Tibial nerve (tissue), 4 donors: ENCODE results near the gene SERPIND1. TPM values are rescaled to one million over a fixed set of nuclear protein-coding genes. Genes with fewer than 3 reads are reported as not detected.

Source experiments
- DNase-seq, 2 donors: peaks; one replicate each; pipeline ENCODE4 v3.0.0-alpha.2; 2019; ENCODE audit warnings: low spot score in 2 of 2
- H3K27ac ChIP-seq, 4 donors: fragments of 200-600 bp; sonication (generic) in 3 of 4; one replicate each; pipeline ENCODE4 v1.5.1; 2017 to 2019; ENCODE audit warnings: mild to moderate bottlenecking in 1 of 4
- H3K27me3 ChIP-seq, 2 donors: fragments of 200-600 bp; sonication (generic) in 1 of 2; one replicate each; pipeline versions ENCODE4 v1.5.1 to v1.6.0; 2017 to 2019
- H3K36me3 ChIP-seq, 3 donors: fragments of 200-600 bp; sonication (generic); one replicate each; pipeline ENCODE4 v1.5.1; 2018 to 2019
- H3K4me1 ChIP-seq, 4 donors: fragments of 200-600 bp; sonication (generic) in 3 of 4; one replicate each; pipeline ENCODE4 v1.5.1; 2017 to 2019
- H3K4me3 ChIP-seq, 4 donors: fragments of 200-600 bp; sonication (generic) in 3 of 4; one replicate each; pipeline ENCODE4 v1.5.1; 2017 to 2019; ENCODE audit warnings: mild to moderate bottlenecking in 1 of 4, moderate library complexity in 1 of 4
- H3K9me3 ChIP-seq, 4 donors: fragments of 200-600 bp; sonication (generic) in 3 of 4; one replicate each; pipeline ENCODE4 v1.5.1; 2017 to 2019
- EP300 ChIP-seq, 2 donors: sonication (generic); formaldehyde crosslinking; IDR thresholded peaks; one replicate each; pipeline ENCODE4 v1.6.1; 2017; ENCODE audit warnings: antibody characterized with exemption in 2 of 2, mild to moderate bottlenecking in 1 of 2
- POLR2A ChIP-seq, 2 donors: fragments of 450-650 bp; IDR thresholded peaks; one replicate each; pipeline ENCODE4 v1.6.1; 2017; ENCODE audit warnings: antibody characterized with exemption in 2 of 2, mild to moderate bottlenecking in 2 of 2, moderate library complexity in 2 of 2
- WGBS, 2 donors: methylation state at CpG; one replicate each; pipeline ENCODE4 v1.1.5; 2018; 5-methylcytosine and 5-hydroxymethylcytosine counted together
- total RNA-seq, 4 donors: library from RNA; depleted of rRNA; stranded (reverse); fragments of >200 nt; gene quantifications; one replicate each; pipeline ENCODE4 v1.1.0, GENCODE V29; 2016
- TF ChIP-seq, protein P1 (sequence below), 5 experiments: fragments of 200-600 bp in 3 of 5; fragments of 450-650 bp in 2 of 5; sonication (generic) in 3 of 5; IDR thresholded peaks; one replicate each; pipeline ENCODE4 v1.5.1; 2016 to 2019; ENCODE audit warnings: antibody characterized with exemption in 5 of 5, mild to moderate bottlenecking in 3 of 5, moderate library complexity in 2 of 5

Gene SERPIND1
- total RNA-seq, 4 donors from 2014 or later = 0.42 to 1.2 TPM; not detected in 2

DNA sequence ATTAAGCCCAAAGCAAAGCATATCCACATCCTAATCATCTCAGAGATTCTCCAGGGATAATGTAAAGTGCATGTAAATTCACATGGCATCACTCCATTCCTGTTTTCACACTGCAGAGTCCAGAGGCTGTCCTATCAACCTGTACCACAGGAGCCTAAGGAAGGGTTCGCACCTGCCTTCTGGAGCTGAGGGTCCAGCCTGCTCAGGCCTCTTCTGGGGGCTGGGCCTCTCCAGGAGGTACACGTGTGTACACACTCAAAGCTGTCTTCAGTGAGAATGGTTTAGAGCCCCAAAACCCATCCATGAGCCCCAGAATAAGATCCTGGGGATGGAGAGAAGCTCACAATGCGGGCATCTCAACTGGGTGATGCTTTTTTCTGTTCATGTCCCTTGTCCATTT, 60.8 kb downstream of the SERPIND1 start:
- TF ChIP-seq POLR2A (IDR thresholded peaks at IDR 0.05) (no peak), EP300 (IDR thresholded peaks at IDR 0.05) (no peak)
- TF ChIP-seq, protein P1, sequence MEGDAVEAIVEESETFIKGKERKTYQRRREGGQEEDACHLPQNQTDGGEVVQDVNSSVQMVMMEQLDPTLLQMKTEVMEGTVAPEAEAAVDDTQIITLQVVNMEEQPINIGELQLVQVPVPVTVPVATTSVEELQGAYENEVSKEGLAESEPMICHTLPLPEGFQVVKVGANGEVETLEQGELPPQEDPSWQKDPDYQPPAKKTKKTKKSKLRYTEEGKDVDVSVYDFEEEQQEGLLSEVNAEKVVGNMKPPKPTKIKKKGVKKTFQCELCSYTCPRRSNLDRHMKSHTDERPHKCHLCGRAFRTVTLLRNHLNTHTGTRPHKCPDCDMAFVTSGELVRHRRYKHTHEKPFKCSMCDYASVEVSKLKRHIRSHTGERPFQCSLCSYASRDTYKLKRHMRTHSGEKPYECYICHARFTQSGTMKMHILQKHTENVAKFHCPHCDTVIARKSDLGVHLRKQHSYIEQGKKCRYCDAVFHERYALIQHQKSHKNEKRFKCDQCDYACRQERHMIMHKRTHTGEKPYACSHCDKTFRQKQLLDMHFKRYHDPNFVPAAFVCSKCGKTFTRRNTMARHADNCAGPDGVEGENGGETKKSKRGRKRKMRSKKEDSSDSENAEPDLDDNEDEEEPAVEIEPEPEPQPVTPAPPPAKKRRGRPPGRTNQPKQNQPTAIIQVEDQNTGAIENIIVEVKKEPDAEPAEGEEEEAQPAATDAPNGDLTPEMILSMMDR (IDR thresholded peaks at IDR 0.05) = no peak
- Histone ChIP-seq H3K36me3 (peaks cover 0 to 43% (median 0%) of the 10 kb centered on the region in 3 donors), H3K27me3 (no peaks in the 10 kb centered on the region), H3K27ac (no peak overlapping the region), H3K4me3 (no peak overlapping the region), H3K4me1 (no peaks in the 10 kb centered on the region), H3K9me3 (no peaks in the 10 kb centered on the region)
- no peak for DNase-seq
- WGBS, 2 donors = 96 to 98% methylated on average over 3 of the region's 3 CpGs

Other genes starting within 250 kb of the SERPIND1 start
- 100 to 1,000 TPM in 2 of 4 donors, 10 to 100 TPM in 2; 76.5 to 164 (median 115) TPM for gene PI4KA, start 84.7 kb downstream of the SERPIND1 start, total RNA-seq
- 10 to 100 TPM; 18.3 to 36.1 (median 19.6) TPM for gene SNAP29, start 84.9 kb downstream of the SERPIND1 start, total RNA-seq
- 10 to 100 TPM; 44.7 to 59.0 (median 51.5) TPM for gene CRKL, start 143.3 kb downstream of the SERPIND1 start, total RNA-seq
- 1 to 10 TPM in 3 of 4 donors, under 1 TPM in 1; 0.59 to 3.1 (median 1.8) TPM for gene AIFM3, start 193.1 kb downstream of the SERPIND1 start, total RNA-seq
- 100 to 1,000 TPM in 1 of 4 donors, 10 to 100 TPM in 3; 59.8 to 127 (median 66.5) TPM for gene LZTR1, start 208.2 kb downstream of the SERPIND1 start, total RNA-seq
- 10 to 100 TPM; 46.9 to 71.8 (median 49.3) TPM for gene THAP7, start 228.0 kb downstream of the SERPIND1 start, total RNA-seq
- 1 to 10 TPM in 1 of 4 donors, under 1 TPM in 3; 0.63 to 3.3 (median 0.78) TPM for gene P2RX6, start 241.1 kb downstream of the SERPIND1 start, total RNA-seq